CD4-positive, alpha-beta T cell treated with Interleukin-2 at 100 ng/mL for 4 hours (primary cell): Measurements from ENCODE around the gene SELPLG.
A peak's percentile ranks its signal among the peaks of the same experiment; 100 is the strongest.
"Not testable (repeated sequence)": the region's sequence is repeated elsewhere in the genome, so short reads cannot be mapped to it uniquely, and the experiment has no call there.

Source experiments
- DNase-seq: peaks from one replicate; pipeline ENCODE4 v3.0.0-alpha.2; 2020; ENCODE audit warnings: low spot score

Gene SELPLG

DNA sequence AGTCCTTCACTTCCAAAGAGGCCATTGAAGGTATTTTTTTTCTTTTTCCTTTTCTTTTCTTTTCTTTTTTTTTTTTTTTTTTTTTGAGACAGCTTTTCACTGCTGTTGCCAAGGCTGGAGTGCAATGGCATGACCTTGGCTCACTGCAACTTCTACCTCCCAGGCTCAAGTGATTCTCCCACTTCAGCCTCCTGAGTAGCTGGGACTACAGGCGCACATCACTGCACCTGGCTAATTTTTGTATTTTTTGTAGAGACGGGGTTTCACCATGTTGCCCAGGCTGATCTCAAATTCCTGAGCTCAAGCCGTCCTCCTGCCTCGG lies 14.8 kb downstream of the SELPLG start:
- not testable (repeated sequence) for DNase-seq

- DNase-seq, result peak; percentile 69
Observed at GRCh38 chr12:108618079-108618952, 15.4 kb downstream of the SELPLG start.

DNA sequence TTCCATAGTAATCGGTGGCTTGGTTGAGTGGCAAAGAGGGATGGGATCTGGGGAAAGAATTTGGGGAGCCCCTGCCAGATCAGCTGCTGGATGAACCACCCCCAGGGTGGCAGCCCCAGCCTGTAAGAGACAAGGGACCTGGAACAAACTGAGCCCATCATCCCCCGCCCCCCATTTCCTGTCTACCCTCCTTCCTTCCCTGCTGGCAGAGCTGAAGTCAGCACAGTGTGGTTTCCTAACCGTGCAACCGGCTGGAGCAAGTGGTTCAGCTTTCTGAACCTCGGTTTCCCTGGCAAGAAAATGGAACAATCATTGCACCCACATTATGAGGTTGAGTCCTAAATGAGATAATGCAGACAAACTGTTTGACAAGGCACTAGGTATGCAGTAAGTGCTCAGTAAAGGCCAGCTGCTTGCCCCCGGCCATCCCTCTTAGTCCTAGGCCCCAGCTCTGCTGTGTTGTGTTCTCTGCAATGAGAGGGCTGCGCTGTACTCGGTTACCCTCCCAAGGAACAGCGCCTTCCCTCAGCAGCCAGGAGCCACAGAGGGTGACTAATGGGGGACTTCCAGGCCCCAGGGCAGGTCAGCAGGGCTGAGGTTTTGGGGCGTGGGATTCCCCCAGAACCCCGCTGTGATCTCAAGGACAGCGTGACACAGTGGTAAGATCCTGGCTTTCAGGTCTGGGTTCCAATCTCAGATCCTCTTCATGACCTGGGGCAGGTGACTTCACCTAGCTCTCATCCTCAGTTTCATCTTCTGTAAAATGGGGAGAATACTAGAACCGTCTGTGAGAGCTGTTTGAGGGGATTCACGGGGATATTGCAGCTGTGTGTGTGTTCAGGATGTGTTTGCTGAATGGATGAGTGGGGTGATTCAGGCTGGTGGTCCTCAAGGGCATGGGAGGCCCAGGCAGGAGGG lies 16.5 kb downstream of the SELPLG start:
- DNase-seq, result peak; percentile 92

DNA sequence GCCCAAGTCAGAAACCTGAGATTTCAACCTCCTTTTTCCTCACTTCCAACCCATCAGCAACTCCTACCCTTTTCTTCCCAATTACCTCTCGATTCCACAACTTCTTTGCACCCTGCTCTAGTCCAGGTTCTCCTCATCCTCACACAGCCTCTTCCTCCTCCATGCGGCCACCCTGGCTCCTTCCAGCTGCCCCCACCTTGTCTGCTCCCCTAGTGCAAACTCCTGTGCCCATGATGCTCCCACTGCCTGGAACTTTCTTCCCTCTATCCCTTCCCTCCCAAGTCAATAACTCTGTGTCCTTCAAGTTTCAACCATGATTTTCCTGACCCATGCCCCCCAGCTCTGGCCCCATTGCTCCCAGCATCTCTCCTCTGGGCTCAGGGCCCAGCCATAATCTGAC lies 17.3 kb downstream of the SELPLG start:
- DNase-seq, result no peak

- no peak for DNase-seq
Observed at GRCh38 chr12:108615918-108616317, 17.8 kb downstream of the SELPLG start.

GRCh38 chr12:108614639-108615038 lies 19.1 kb downstream of the SELPLG start:
- no peak for DNase-seq

GRCh38 chr12:108614041-108614440 lies 19.7 kb downstream of the SELPLG start:
- DNase-seq, result no peak

DNA sequence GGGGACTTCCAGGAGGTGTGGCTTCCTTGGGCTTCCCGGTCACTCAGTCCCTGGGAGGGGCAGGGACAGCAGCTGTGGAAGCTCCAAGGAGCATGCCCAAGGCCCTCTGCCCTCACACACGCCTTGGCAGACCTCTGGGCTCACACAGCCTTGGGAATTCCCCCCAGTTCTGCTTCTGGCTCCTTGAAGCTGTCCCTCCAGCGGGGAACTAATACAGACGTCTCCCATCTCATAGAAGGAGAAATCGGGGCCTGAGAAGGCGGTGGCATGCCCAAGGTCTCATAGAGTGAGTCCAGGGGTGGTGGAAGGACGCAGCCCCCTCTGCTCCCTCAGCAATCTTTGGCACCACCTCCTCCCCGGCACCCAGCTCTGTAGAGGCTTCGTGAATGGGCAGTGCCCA lies 20.1 kb downstream of the SELPLG start:
- no peak for DNase-seq

GRCh38 chr12:108612788-108613282 lies 20.9 kb downstream of the SELPLG start:
- no peak for DNase-seq

DNA sequence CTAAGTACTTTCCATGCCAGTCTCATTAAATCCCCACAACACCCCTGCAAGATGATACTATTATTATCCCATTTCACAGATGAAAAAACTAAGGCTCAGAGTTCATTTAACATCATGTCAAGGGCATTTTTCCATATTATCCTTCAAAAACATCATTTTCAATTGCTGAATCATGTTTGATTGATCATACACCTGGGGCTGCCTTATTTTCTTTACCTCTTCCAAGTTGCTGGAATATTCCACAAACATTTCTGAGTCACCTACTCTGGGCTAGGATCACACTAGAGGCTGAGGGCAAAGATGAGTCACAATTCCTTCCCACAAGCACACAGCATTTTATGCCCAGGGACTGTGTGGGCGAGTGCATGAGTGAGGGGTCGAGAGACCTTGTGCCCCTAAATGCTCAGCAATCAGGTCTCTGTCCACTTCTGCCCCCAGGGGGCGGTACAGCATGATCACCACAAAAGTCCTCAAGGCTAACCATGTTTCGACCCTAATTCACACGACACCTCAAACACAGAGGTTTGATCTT lies 21.7 kb downstream of the SELPLG start:
- DNase-seq, result peak; percentile 71

DNA sequence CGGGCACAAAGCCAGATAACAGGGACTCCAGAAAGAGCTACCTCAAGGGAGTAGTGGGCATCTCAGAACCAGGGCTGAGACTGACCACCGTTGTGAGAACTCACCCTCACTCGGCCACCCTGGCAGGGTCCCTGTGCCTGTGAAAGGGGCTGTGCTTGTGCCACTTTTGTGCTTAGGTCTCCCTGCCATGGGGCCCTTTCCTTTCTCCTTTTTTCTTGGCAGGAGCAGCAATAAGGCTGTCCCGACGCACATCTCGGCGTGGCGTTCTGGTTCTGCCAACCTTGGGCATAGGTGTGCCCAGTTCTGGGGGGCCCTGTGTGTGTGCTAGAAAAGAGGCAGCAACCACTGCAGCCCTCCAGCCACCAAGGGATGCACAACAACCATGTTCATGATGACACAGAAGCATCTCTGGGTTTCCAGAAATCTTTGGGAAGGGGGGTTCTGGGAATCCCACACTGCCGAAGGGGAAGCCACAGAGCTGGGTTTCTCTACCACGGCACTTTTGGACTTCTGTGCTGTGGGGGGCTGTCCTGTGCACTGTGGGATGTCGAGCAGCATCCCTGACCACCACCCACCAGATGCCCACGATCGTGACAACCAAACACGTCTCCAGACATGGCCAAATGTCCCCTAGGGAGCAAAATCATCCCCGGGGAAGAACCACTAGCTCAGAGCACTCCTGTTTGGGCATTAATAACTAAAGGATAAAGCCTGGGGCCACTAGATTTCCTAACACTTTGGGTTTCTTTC lies 22.7 kb downstream of the SELPLG start:
- no peak for DNase-seq

DNA sequence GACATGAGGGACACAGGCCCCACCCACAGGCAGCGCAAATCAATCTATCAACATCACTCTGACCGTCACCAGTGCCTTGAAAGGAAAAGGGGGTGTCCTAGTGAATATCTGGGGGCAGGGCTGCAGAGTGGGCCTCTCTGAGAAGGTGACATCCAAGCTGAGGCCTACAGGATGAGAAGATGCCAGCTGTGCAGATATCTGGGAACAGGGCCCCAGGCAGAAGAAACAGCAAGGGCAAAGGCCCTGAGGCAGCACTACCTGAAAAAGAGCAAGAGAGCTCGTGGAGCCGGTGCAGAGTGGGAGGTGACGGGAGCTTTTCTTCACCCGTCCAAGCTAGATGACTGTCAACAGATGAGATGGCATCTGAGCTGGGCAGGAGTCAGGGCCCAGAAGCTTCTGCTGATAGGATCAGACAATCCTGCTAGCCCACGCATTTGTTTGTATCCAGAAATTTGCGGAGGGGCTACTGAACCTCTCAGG lies 23.3 kb downstream of the SELPLG start:
- no peak for DNase-seq

DNA sequence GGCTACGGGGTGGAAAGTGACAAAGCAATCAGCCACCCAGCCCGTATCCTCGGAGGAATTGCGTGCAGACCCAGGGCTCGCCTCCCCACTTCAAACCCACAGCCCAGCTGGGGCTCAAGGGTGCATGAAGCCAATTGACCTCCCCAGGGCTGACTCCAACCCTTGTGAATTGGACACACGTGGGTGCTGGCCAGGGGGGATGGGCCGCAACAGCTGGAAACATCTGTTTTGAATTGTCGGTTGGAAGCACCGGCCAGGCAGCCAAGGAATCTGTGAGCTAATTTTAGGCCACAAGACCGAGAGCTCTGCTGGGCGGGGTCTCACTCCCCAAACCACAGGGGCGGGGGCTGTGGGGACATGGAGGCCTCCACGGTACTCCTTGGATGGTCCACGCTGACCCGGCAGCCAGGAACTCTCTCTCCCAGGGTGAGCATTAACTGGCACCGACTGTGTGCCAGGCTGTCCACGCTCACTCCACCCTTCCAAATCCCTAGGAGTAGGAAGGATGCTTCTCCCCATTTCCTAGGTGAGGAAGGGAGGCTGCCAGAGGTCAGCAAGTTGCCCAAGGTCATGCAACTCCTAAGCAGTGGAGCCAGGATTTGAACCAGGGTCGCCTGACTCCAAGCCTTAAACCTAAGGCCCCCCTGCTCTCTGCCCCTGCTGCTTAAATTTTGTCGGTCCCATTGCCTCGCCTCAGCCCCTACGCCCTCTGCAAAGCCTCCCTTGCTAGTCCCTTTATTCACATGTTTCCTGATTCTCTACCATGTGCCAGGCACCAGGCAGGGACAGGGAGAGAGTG lies 24.0 kb downstream of the SELPLG start:
- DNase-seq, result no peak

DNA sequence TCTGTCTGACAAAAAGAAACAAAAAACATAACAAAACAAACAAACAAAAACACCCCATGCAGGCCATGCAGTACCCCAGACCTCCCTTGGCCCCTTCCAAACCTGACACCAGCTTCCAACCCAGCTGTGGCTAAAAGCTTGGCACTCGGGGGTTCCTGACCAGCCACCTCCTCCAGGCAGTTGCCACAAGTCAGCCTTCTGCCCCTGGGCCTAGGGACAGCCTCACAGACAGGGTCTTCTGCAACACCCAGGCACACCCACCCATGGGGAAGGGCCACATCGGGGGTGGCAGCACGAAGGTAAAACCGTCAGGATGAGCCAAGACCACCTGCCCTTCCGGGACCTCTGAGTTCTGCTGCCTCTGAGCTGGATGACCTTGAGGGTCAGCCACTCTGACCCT lies 25.1 kb downstream of the SELPLG start:
- DNase-seq, result no peak

DNA sequence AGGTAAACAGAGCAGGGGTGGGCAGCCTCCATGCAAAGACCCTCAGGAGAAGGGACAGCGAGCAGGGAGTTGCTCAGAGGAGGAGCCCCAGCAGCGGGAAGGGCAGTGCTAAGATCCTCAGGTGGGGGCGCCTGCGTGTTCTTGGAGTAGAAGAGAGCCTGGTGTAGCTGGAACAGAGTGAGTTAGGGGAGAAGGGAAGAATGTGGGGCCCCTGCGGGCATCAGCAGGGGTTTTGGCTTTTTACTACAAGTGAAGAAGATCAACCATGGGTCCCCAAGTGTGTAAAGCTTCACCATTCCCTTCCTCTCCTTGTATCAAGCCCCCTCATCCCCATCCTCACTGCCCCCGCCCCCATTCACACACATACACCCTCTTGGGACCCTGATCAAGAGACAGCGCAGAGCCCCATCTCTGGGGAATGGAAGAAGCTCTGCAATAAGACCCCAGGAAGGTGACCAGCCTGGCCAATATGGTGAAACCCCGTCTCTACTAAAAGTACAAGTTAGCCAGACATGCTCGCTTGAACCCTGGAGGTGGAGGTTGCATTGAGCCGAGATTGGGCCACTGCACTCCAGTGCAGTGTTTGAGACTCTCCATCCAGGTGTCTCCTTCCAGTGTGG lies 25.6 kb downstream of the SELPLG start:
- no peak for DNase-seq

DNA sequence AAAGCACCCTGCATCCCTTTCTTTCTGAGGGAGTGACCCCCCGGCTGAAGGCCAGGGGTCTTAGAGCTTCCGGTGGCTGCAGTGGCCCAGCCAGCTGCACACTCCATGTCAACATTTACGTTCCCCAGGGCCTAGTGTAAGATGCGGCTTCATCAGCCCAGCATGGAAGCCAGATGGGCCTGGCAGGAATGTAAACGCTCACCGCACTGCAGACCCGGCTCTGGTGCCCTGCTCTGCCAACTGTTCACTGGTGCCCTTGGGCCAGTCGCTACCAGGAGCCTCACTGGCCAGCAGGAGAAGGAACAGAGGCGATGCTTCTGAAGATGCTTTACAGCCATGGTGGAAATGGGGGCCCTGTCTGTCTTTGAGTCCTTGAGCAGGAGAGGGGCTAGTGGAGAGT lies 27.2 kb downstream of the SELPLG start:
- DNase-seq, result no peak

DNA sequence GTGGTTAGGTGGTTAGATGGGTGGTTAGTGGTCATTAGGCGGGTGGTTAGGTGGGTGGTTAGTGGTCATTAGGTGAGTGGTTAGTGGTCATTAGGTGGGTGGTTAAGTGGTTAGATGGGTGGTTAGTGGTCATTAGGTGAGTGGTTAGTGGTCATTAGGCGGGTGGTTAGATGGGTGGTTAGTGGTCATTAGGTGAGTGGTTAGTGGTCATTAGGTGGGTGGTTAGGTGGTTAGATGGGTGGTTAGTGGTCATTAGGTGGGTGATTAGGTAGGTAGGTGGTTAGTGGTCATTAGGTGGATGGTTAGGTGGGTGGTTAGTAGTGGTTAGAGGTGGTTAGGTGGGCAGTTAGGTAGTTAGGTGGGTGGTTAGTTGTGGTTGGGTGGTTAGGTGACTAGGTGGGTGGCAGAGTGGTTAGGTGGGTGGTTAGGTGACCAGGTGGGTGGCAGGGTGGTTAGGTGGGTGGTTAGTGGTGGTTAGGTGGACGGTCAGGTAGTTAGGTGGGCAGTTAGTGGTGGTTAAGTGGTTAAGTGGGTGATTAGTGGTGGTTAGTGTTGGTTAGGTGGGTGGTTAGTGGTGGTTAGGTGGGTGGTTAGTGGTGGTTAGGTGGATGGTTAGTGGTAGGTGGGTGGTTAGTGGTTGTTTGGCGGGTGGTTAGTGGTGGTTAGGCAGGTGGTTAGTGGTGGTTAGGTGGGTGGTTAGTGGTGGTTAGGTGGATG lies 27.8 kb downstream of the SELPLG start:
- no peak for DNase-seq

- no peak for DNase-seq
Observed at GRCh38 chr12:108605000-108605689, 28.5 kb downstream of the SELPLG start.
